HG03354 (cell line): ENCODE data around the gene CENPP.

ENCODE experiments used
- ATAC-seq: cut with Tn5 transposase; IDR thresholded peaks from one replicate; pipeline ENCODE4 v1.9.1; 2021; ENCODE audit warnings: mild to moderate bottlenecking; ENCODE audit not compliant: unreplicated experiment, poor library complexity, severe bottlenecking

Gene CENPP

GRCh38 chr9:92659601-92660000 lies 333.8 kb downstream of the CENPP start:
- ATAC-seq = no peak

DNA sequence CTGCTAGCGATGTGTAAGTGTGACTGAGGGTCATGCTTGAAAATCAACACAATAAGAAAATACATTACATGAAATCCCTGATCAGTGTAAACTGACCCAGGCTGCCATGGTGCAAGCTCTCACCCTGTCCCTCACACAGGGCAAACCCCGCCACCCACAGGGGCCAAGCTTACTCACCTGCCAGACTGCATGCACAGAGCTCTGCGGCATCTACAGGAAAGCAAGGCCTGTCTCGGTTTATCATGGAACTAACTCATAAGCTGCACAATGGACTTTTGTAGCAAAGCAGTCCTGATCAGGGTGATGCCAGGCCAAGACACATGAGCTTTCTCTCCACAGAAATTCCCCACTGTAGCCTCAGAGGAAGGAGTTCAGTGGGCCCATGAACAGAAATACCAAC lies 334.5 kb downstream of the CENPP start:
- ATAC-seq = no peak

GRCh38 chr9:92661127-92661526 lies 335.4 kb downstream of the CENPP start:
- no peak for ATAC-seq

- no peak for ATAC-seq
Observed at GRCh38 chr9:92661743-92662142, 336.0 kb downstream of the CENPP start.

GRCh38 chr9:92663126-92663525 lies 337.4 kb downstream of the CENPP start:
- ATAC-seq = no peak

DNA sequence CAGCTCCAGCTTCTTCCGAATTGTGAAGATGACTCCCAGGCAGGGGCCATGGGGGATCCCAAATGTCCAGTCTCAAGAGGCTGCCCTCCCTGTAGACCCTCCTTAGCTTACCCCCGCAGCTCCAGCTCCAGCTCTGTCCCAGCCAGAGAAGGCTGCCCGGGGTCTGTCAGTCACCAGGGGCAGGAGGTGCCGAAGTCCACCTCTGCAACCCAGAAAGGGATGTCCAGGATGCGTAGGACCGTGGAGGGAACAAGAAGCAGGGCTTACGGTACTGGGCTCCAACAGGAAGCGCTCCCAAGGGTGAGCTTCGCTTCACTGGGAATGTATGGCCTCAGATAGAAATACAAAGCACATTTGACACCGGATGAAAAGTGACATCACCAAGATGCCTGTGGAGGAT lies 338.2 kb downstream of the CENPP start:
- no peak for ATAC-seq

GRCh38 chr9:92664394-92665152 lies 338.8 kb downstream of the CENPP start:
- ATAC-seq = no peak

DNA sequence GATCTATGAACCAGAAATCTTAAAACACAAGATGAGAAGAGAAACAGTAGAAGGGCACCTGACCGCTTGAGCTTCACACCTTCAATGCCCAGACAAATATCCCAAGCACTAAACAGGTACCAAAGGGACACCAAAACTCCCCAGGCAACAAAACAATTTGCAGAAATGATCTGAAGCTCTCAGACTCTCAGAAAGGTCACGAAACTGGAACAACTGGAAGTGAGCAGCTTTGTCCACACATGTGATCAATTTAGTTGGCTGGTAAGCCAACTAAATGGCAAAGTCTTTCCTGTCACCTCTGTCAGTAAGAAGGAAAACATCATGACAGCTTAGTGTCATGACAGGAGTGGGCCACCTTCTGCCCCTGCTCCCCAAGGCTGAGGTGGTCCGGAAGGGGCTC lies 340.1 kb downstream of the CENPP start:
- no peak for ATAC-seq

- no peak for ATAC-seq
Observed at GRCh38 chr9:92666236-92666635, 340.5 kb downstream of the CENPP start.

DNA sequence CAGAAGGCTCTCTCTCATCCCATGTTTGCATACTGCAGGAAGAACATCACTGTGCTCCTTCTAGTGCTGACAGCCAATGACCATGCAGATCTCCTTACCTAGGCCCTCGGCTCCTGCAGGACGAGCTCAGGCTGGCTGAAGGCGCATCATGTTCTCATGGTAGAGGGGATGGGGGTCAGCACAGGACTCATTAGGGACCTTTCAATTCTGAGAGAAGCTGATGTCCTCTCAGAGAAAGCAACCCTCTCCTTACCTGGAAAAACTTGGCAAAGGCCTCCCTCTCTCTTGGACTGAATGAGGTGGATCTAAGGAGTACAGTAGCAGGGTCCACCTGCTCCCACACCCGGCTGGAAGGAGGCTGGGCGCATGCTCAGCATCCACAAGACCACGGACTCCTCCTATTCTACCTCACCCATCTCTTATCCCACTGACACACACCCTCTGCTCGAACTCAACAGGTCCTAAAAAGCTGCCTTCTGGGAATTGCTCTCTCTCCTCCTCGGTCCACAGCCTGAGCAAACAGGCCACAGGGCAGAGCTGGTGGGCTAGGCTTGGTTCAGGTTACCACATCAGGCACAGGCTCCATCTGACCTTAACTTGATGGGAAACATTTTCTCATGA lies 341.3 kb downstream of the CENPP start:
- no peak for ATAC-seq

- no peak for ATAC-seq
Observed at GRCh38 chr9:92668746-92669526, 343.2 kb downstream of the CENPP start.

DNA sequence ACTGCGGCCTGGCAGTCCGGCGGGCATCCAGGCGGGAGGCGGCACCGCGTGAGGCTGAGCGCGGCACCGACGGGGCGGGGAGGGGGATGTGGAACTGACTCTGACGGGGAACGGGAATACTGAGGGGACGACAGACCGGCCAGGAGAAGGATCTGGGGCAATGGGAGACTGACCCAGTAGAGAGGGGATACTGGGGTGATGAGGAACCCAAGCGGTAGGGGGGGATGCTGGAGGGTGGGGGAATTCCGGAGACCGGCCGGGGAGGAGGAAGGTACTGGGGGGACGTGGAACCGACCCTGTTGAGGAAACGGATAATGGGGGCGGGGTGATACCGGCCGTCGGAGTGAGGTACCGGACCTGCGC lies 343.8 kb downstream of the CENPP start:
- peak; percentile 15 for ATAC-seq
